CD4-positive, alpha-beta memory T cell (primary cell): ENCODE results near the gene ZNF423. TPM values are rescaled to one million over a fixed set of nuclear protein-coding genes. Genes with fewer than 3 reads are reported as not detected.

Experiments
- CTCF ChIA-PET: fragments of 350-600 bp; sonication (Branson Sonifier 250); formaldehyde crosslinking; loops from one replicate; lab custom pipeline; 2021; ENCODE audit warnings: inconsistent platforms; ENCODE audit not compliant: partially characterized antibody; lab: Charles Lee
- POLR2A ChIA-PET: fragments of 350-600 bp; sonication (Branson Sonifier 250); formaldehyde crosslinking; loops from one replicate; lab custom pipeline; 2021; ENCODE audit not compliant: partially characterized antibody; lab: Charles Lee
- DNase-seq, 5 donors: peaks; one replicate each; pipeline versions ENCODE4 v3.0.0 to v3.0.0-alpha.2; 2020 to 2022; ENCODE audit warnings: mixed read lengths in 1 of 5
- H3K27ac ChIP-seq: one replicate; pipeline ENCODE4 v1.7.0; 2013; ENCODE audit warnings: low read depth, low read length
- H3K27me3 ChIP-seq: 2 replicates; pipeline ENCODE4 v1.7.0; 2013; ENCODE audit warnings: mild to moderate bottlenecking, low read length, moderate library complexity; ENCODE audit not compliant: insufficient read depth
- H3K36me3 ChIP-seq: 2 replicates; pipeline ENCODE4 v1.7.0; 2013; ENCODE audit warnings: mild to moderate bottlenecking, low read length, moderate library complexity; ENCODE audit not compliant: insufficient read depth
- H3K4me1 ChIP-seq: 2 replicates; pipeline ENCODE4 v1.7.0; 2013; ENCODE audit warnings: mild to moderate bottlenecking, low read length, moderate library complexity; ENCODE audit not compliant: insufficient read depth
- H3K4me3 ChIP-seq, 2 donors: one replicate each; pipeline ENCODE4 v1.7.0; 2013; ENCODE audit warnings: low read length in 2 of 2, mild to moderate bottlenecking in 1 of 2
- H3K9me3 ChIP-seq, 2 donors: one replicate each; pipeline ENCODE4 v1.7.0; 2013; ENCODE audit warnings: low read length in 2 of 2, control low read depth in 1 of 2; ENCODE audit not compliant: control insufficient read depth in 1 of 2
- H3K27ac Mint-ChIP-seq, 7 donors: one replicate each; pipeline ENCODE4 v1.8.0; 2020 to 2021; ENCODE audit warnings: mixed read lengths in 7 of 7, mild to moderate bottlenecking in 6 of 7, inconsistent platforms in 3 of 7, moderate library complexity in 3 of 7
- H3K27me3 Mint-ChIP-seq, 2 donors: one replicate each; pipeline ENCODE4 v1.8.0; 2020 to 2021; ENCODE audit warnings: mixed read lengths in 2 of 2
- H3K36me3 Mint-ChIP-seq, 2 donors: one replicate each; pipeline ENCODE4 v1.8.0; 2020 to 2021; ENCODE audit warnings: mixed read lengths in 2 of 2, inconsistent platforms in 1 of 2, mild to moderate bottlenecking in 1 of 2
- H3K4me1 Mint-ChIP-seq, 4 donors: one replicate each; pipeline ENCODE4 v1.8.0; 2020 to 2021; ENCODE audit warnings: mixed read lengths in 4 of 4, mild to moderate bottlenecking in 1 of 4
- H3K4me3 Mint-ChIP-seq, 8 donors: one replicate each; pipeline ENCODE4 v1.8.0; 2020 to 2021; ENCODE audit warnings: mixed read lengths in 8 of 8, mild to moderate bottlenecking in 7 of 8, moderate library complexity in 6 of 8, inconsistent platforms in 3 of 8
- H3K9me3 Mint-ChIP-seq, 8 donors: one replicate each; pipeline ENCODE4 v1.8.0; 2020 to 2021; ENCODE audit warnings: mixed read lengths in 8 of 8, mild to moderate bottlenecking in 5 of 8, inconsistent platforms in 3 of 8, moderate library complexity in 1 of 8
- intact Hi-C: fragments of 100-400 bp; cut with micrococcal nuclease; formaldehyde crosslinking; loops from one replicate; pipeline ENCODE4 v1.15.1; 2023
- polyA plus RNA-seq, 2 donors: library from polyadenylated mRNA; unstranded; fragments of 300-500 nt; fragmentation: Illumina TruSeq; gene quantifications; one replicate each; pipeline ENCODE4 v1.2.3, GENCODE V29; 2021
- total RNA-seq, 2 experiments: library from RNA; stranded (reverse); gene quantifications; one replicate each; pipeline ENCODE4 v1.2.3, GENCODE V29; 2021

The ZNF423 gene
- total and polyA plus RNA-seq, 4 experiments from 2014 or later, result not detected

GRCh38 chr16:49890876-49891275, 35.0 kb upstream of the ZNF423 start:
- Mint-ChIP-seq H3K4me3 (no peak overlapping the region), H3K36me3 (no peaks in the 10 kb centered on the region), H3K9me3 (peaks cover 0 to 7% (median 0%) of the 10 kb centered on the region in 8 donors), H3K27me3 (peaks cover 15 to 20% of the 10 kb centered on the region in 2 donors), H3K4me1 (no peaks in the 10 kb centered on the region), H3K27ac (no peak overlapping the region)
- peak in 2 of 5 donors; percentile 1 to 2 for DNase-seq
- intact Hi-C loops, result no loop called here
- Histone ChIP-seq H3K36me3 (no peaks in the 10 kb centered on the region), H3K9me3 (no peaks in the 10 kb centered on the region), H3K4me1 (no peaks in the 10 kb centered on the region), H3K27me3 (no peaks in the 10 kb centered on the region), H3K27ac (no peak overlapping the region), H3K4me3 (no peak overlapping the region)
- CTCF ChIA-PET, result no interaction called here
- POLR2A ChIA-PET, result no interaction called here

- Mint-ChIP-seq H3K27ac (no peak overlapping the region), H3K27me3 (peaks cover 14 to 23% of the 10 kb centered on the region in 2 donors), H3K9me3 (peaks cover 0 to 7% (median 0%) of the 10 kb centered on the region in 8 donors), H3K4me1 (no peaks in the 10 kb centered on the region), H3K36me3 (no peaks in the 10 kb centered on the region), H3K4me3 (no peak overlapping the region)
- Histone ChIP-seq H3K4me1 (no peaks in the 10 kb centered on the region), H3K27ac (no peak overlapping the region), H3K27me3 (no peaks in the 10 kb centered on the region), H3K9me3 (no peaks in the 10 kb centered on the region), H3K4me3 (no peak overlapping the region), H3K36me3 (no peaks in the 10 kb centered on the region)
- ChIA-PET CTCF (no interaction called here), POLR2A (no interaction called here)
- intact Hi-C loops, result no loop called here
- DNase-seq, result no peak
These were observed 33.9 kb upstream of the ZNF423 start for GRCh38 chr16:49889725-49890397.

- no peaks in the 10 kb centered on the region for H3K36me3 ChIP-seq
- Mint-ChIP-seq H3K36me3 (no peaks in the 10 kb centered on the region), H3K27ac (no peak overlapping the region), H3K9me3 (peaks cover 0 to 7% (median 0%) of the 10 kb centered on the region in 8 donors), H3K4me1 (peaks cover 0 to 2% (median 0%) of the 10 kb centered on the region in 4 donors), H3K4me3 (no peak overlapping the region), H3K27me3 (peaks cover 17 to 40% of the 10 kb centered on the region in 2 donors)
- no peaks in the 10 kb centered on the region for H3K4me1 ChIP-seq
- no peak overlapping the region for H3K4me3 ChIP-seq
- no peaks in the 10 kb centered on the region for H3K9me3 ChIP-seq
- H3K27ac ChIP-seq, result no peak overlapping the region
- intact Hi-C loops, result no loop called here
- DNase-seq, result no peak
- no peaks in the 10 kb centered on the region for H3K27me3 ChIP-seq
- POLR2A ChIA-PET, result no interaction called here
- CTCF ChIA-PET, result no interaction called here
These were observed 30.7 kb upstream of the ZNF423 start for GRCh38 chr16:49886554-49887094.

GRCh38 chr16:49884033-49885015, 28.4 kb upstream of the ZNF423 start:
- H3K9me3 Mint-ChIP-seq, result no peaks in the 10 kb centered on the region

GRCh38 chr16:49883076-49884014, 27.4 kb upstream of the ZNF423 start:
- no peak overlapping the region for H3K4me3 Mint-ChIP-seq
- CTCF ChIA-PET, result no interaction called here

More at GRCh38 chr16:49884033-49885015, 28.4 kb upstream of the ZNF423 start:
- H3K4me1 Mint-ChIP-seq, result peaks cover 0 to 2% (median 0%) of the 10 kb centered on the region in 4 donors
- ChIA-PET POLR2A (no interaction called here), CTCF (interaction anchor here (1.6 kb wide), 1 partner anchor 26 kb away, joined by 5 read pairs; no protein-coding TSS in a partner anchor)
- Histone ChIP-seq H3K9me3 (no peaks in the 10 kb centered on the region), H3K27me3 (no peaks in the 10 kb centered on the region), H3K27ac (no peak overlapping the region), H3K4me3 (no peak overlapping the region), H3K4me1 (no peaks in the 10 kb centered on the region), H3K36me3 (no peaks in the 10 kb centered on the region)
- H3K27me3 Mint-ChIP-seq, result peaks cover 9 to 39% of the 10 kb centered on the region in 2 donors
- no peak for DNase-seq
- no peak overlapping the region for H3K4me3 Mint-ChIP-seq
- H3K27ac Mint-ChIP-seq, result no peak overlapping the region
- no peaks in the 10 kb centered on the region for H3K36me3 Mint-ChIP-seq
- intact Hi-C loops, result no loop called here

GRCh38 chr16:49881890-49882289, 26.0 kb upstream of the ZNF423 start:
- ChIA-PET POLR2A (no interaction called here), CTCF (no interaction called here)
- DNase-seq, result no peak
- Mint-ChIP-seq H3K4me1 (peaks cover 0 to 2% (median 0%) of the 10 kb centered on the region in 4 donors), H3K4me3 (no peak overlapping the region), H3K9me3 (no peaks in the 10 kb centered on the region), H3K36me3 (no peaks in the 10 kb centered on the region), H3K27me3 (peaks cover 12 to 45% of the 10 kb centered on the region in 2 donors), H3K27ac (no peak overlapping the region)
- Histone ChIP-seq H3K4me1 (no peaks in the 10 kb centered on the region), H3K4me3 (no peak overlapping the region), H3K36me3 (no peaks in the 10 kb centered on the region), H3K27me3 (peaks cover 6% of the 10 kb centered on the region), H3K27ac (no peak overlapping the region), H3K9me3 (no peaks in the 10 kb centered on the region)
- intact Hi-C loops, result no loop called here

More at GRCh38 chr16:49883076-49884014, 27.4 kb upstream of the ZNF423 start:
- Mint-ChIP-seq H3K4me1 (peaks cover 0 to 2% (median 0%) of the 10 kb centered on the region in 4 donors), H3K36me3 (no peaks in the 10 kb centered on the region), H3K9me3 (no peaks in the 10 kb centered on the region), H3K27ac (no peak overlapping the region), H3K27me3 (peaks cover 9 to 46% of the 10 kb centered on the region in 2 donors)
- Histone ChIP-seq H3K4me1 (no peaks in the 10 kb centered on the region), H3K4me3 (no peak overlapping the region), H3K27ac (no peak overlapping the region), H3K9me3 (no peaks in the 10 kb centered on the region), H3K36me3 (no peaks in the 10 kb centered on the region), H3K27me3 (no peaks in the 10 kb centered on the region)
- POLR2A ChIA-PET, result no interaction called here
- intact Hi-C loops, result no loop called here
- DNase-seq, result no peak
